ENCODE results near the gene STARD3NL. TPM values are rescaled to one million over a fixed set of nuclear protein-coding genes. Genes with fewer than 3 reads are reported as not detected.

STARD3NL gene
- total RNA-seq, 4 donors from 2014 or later: 2.6 to 41.4 (median 28.6) TPM

GRCh38 chr7:38179776-38180226 is 1.8 kb downstream of the STARD3NL start:
- in situ Hi-C loops (cut with MboI; ENCODE audit: low pct_ligation_motif_present in 1 of 4, low pct_unique_long_range_greater_than_20kb in 1 of 4, low sequenced_read_pairs in 3 of 4): no loop called here
- 21 to 31% methylated on average over 2 of the region's 2 CpGs for WGBS, 2 donors (ENCODE audit: low coverage in 1 of 2)
- no peak overlapping the region for H3K4me3 ChIP-seq
- no peaks in the 10 kb centered on the region for H3K9me3 ChIP-seq
- H3K4me1 ChIP-seq: peaks cover 0 to 38% (median 21%) of the 10 kb centered on the region in 4 donors
- no peak for DNase-seq
- H3K36me3 ChIP-seq: no peaks in the 10 kb centered on the region
- H3K27me3 ChIP-seq: no peaks in the 10 kb centered on the region
- intact Hi-C loops (cut with DNase I; ENCODE audit: low total_unique reads): no loop called here
- H3K27ac ChIP-seq: peak overlapping the region; percentile 88 to 96 (median 93)
- no peak for TF ChIP-seq POLR2A (IDR thresholded peaks at IDR 0.05)
- TF ChIP-seq POLR2AphosphoS5 (IDR thresholded peaks at IDR 0.05): no peak

DNA sequence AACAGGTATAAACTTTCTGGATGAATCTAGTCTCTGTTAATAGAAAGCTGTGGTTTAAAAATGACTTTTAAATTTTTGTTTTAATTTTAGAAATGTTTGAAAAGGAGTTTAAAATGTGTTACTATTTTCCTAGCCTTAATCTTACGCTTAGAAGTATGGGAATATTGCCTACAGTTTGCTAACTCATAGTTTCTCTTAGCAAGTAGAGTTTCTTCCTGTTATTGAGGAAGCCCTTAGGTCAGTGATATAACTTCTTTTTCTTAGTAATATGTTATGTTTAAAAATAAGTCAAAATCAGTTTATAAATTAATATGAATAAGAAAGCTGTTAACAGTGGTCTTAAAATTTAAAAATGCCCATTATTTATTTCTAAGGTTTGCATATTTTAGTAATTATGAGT is 3.1 kb downstream of the STARD3NL start:
- Histone ChIP-seq H3K9me3 (no peaks in the 10 kb centered on the region), H3K27me3 (no peaks in the 10 kb centered on the region), H3K4me1 (peaks cover 0 to 38% (median 21%) of the 10 kb centered on the region in 4 donors), H3K36me3 (no peaks in the 10 kb centered on the region), H3K4me3 (no peak overlapping the region), H3K27ac (no peak overlapping the region)
- intact Hi-C loops (cut with DNase I; ENCODE audit: low total_unique reads) (no loop called here), in situ Hi-C loops (cut with MboI; ENCODE audit: low pct_ligation_motif_present in 1 of 4, low pct_unique_long_range_greater_than_20kb in 1 of 4, low sequenced_read_pairs in 3 of 4) (no loop called here)
- WGBS, 2 donors (ENCODE audit: low coverage in 1 of 2): 85 to 93% methylated on average over 1 of the region's 1 CpG
- no peak for DNase-seq
- TF ChIP-seq CTCF (IDR thresholded peaks at IDR 0.05) (no peak), POLR2AphosphoS5 (IDR thresholded peaks at IDR 0.05) (no peak), POLR2A (IDR thresholded peaks at IDR 0.05) (no peak), EP300 (IDR thresholded peaks at IDR 0.05; ENCODE audit: low read depth) (no peak)

- no peaks in the 10 kb centered on the region for H3K27me3 ChIP-seq
- H3K27ac ChIP-seq: no peak overlapping the region
- in situ Hi-C loops (cut with MboI; ENCODE audit: low pct_ligation_motif_present in 1 of 4, low pct_unique_long_range_greater_than_20kb in 1 of 4, low sequenced_read_pairs in 3 of 4) (no loop called here), intact Hi-C loops (cut with DNase I; ENCODE audit: low total_unique reads) (no loop called here)
- no peak for DNase-seq
- TF ChIP-seq POLR2A (IDR thresholded peaks at IDR 0.05): no peak
- TF ChIP-seq POLR2AphosphoS5 (IDR thresholded peaks at IDR 0.05): no peak
- no peak for TF ChIP-seq CTCF (IDR thresholded peaks at IDR 0.05)
- TF ChIP-seq EP300 (IDR thresholded peaks at IDR 0.05; ENCODE audit: low read depth): no peak
- no peak overlapping the region for H3K4me3 ChIP-seq
- peaks cover 0 to 35% (median 21%) of the 10 kb centered on the region in 4 donors for H3K4me1 ChIP-seq
- H3K36me3 ChIP-seq: no peaks in the 10 kb centered on the region
- WGBS, 2 donors (ENCODE audit: low coverage in 1 of 2): 83 to 92% methylated on average over 1 of the region's 1 CpG
- no peaks in the 10 kb centered on the region for H3K9me3 ChIP-seq
Measured at GRCh38 chr7:38182450-38182849, 4.4 kb downstream of the STARD3NL start.

DNA sequence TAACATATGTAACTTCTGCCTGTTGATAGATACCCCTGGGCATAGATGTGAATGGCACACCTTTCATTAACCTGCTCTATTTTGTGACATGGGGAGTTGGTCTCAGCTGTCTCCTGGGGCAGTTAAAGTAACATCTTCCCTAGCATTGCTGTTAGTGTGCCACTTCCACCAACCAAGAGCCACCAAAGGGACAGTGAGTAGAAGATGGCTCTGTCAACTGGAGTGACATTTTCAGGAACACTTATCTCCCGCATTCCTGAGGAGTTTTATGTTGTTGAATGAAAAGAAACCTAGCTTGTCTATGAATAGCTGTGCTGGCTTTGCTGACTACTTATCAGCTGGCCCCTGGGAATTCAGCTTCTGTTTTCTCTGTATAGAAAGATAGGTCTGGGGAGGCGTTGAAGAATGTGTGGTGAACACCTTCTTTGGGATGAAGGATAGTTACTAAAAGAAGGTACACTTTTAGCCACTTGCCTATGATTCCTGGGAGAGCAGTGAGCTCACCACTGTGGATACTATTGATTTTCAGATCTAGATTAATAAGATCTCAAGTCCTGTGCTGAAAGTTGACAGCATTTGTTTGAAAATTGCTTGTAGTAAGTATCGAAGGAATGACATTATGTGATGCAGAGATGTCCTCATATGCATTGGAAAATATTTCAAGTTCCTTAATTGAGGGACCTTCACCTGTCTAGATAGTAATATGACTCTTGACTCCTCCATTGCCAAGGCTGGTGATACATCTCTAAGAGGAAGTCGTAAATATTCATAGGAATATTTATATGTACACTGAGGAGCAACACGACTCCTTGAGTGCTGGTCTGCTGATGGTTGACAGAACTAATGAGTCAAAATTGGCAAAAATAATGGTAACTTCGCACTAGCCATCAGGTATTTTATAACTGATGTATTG is 7.6 kb downstream of the STARD3NL start:
- WGBS, 2 donors (ENCODE audit: low coverage in 1 of 2): 73 to 79% methylated on average over 4 to 6 of the region's 6 CpGs
- DNase-seq: no peak
- no peak overlapping the region for H3K27ac ChIP-seq
- H3K9me3 ChIP-seq: no peaks in the 10 kb centered on the region
- intact Hi-C loops (cut with DNase I; ENCODE audit: low total_unique reads): no loop called here
- H3K36me3 ChIP-seq: no peaks in the 10 kb centered on the region
- no peaks in the 10 kb centered on the region for H3K27me3 ChIP-seq
- peaks cover 0 to 20% (median 2%) of the 10 kb centered on the region in 4 donors for H3K4me1 ChIP-seq
- no peak overlapping the region for H3K4me3 ChIP-seq
- TF ChIP-seq POLR2A (IDR thresholded peaks at IDR 0.05) (no peak), POLR2AphosphoS5 (IDR thresholded peaks at IDR 0.05) (no peak), CTCF (IDR thresholded peaks at IDR 0.05) (no peak), EP300 (IDR thresholded peaks at IDR 0.05; ENCODE audit: low read depth) (no peak)
- in situ Hi-C loops (cut with MboI; ENCODE audit: low pct_ligation_motif_present in 1 of 4, low pct_unique_long_range_greater_than_20kb in 1 of 4, low sequenced_read_pairs in 3 of 4): no loop called here

Measured in transverse colon (tissue), 4 donors.